HEK293 (cell line): ENCODE results near the gene SLC5A7.

ENCODE experiments used
- CTCF ChIP-seq: fragments of 450-650 bp; formaldehyde crosslinking; IDR thresholded peaks from 2 replicates; pipeline ENCODE4 v1.5.1; 2016; ENCODE audit warnings: missing biosample characterization, missing genetic modification characterization
- ZBTB11 ChIP-seq: fragments of 450-650 bp; formaldehyde crosslinking; conservative IDR thresholded peaks from 2 replicates; pipeline ENCODE4 v1.5.1; 2016; ENCODE audit warnings: low read depth, missing biosample characterization, missing genetic modification characterization
- ZNF629 ChIP-seq: fragments of 450-650 bp; formaldehyde crosslinking; IDR thresholded peaks from 2 replicates; pipeline ENCODE4 v1.5.1; 2017; ENCODE audit warnings: missing biosample characterization, missing genetic modification characterization

GRCh38 chr2:108029912-108030311 is 43.6 kb downstream of the SLC5A7 start:
- TF ChIP-seq ZBTB11 (tag by site-specific recombination) (no peak), CTCF (no peak), ZNF629 (tag by site-specific recombination) (no peak)
